ENCODE measurements around the gene TNS4.

Gene TNS4

DNA sequence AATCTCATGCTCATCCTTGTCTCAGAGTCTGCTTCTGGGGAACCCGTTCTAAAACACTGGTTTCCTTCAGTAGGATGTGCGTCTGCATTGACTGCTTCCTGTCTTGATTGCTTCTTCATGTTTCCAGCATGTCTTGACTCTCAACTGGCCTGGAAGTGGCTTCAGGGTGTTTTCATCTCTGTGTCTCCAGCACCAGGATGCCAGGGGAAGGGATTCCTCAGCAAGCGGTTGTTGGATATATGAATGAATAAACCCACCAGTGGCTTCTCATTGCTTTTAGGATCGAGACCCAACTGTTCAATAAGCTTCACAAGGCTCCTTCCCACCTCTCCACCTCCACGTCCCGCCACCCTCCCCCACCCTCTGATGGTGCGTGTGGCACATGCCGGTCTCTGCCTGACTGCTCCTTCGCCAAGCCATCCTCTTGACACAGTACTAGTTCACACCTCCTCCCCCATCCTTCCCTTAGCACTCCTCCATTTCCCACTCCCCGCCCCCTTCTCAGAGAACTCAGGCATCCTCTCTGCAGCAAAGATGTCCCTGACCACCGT lies 14.1 kb upstream of the TNS4 start:
- DNase-seq (ENCODE audit: low spot score) = no peak

- no peak for DNase-seq (ENCODE audit: low spot score)
Measured at GRCh38 chr17:40515011-40515410, 13.6 kb upstream of the TNS4 start.

DNA sequence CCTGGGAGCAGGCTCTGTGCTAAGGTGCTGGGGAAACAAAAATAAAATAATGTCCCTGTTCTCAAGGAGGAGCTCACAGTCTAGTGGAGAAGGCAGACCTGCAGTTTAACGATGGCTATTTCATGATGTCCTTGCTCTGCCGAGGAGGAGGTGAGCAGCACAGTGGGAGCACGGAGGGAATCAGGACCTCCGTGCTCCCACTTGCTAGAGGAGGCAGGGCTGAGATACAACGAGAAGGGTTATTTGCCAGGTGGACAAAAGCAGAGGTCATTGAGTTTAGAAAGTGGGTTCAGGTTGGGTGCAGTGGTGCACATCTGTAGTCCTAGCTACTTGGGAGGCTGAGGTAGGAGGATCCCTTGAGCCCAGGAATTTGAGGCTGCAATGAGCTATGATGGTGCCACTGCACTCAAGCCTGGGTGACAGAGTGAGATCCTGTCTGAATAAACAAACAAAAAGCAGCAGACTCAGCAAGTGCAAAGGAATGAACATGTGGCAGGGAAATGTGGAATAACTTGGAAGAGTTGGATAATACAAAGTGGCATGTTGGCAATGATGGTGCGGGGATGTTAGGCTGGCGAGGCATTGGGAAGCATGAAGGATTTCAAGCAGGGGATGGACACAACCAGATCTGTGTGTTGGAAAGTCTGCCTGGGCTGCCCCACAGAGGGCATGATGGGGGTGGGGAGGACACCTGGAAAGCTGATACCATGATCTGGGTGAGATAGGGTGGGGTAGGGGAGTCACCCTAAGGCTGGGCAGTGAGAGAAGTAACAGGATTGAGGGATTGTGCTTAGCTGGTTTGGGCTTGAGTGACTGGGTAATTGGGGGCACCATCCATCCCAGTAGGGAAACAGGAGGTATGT lies 12.8 kb upstream of the TNS4 start:
- DNase-seq (ENCODE audit: low spot score) = no peak

GRCh38 chr17:40511667-40512220 lies 10.3 kb upstream of the TNS4 start:
- DNase-seq (ENCODE audit: low spot score) = no peak

DNA sequence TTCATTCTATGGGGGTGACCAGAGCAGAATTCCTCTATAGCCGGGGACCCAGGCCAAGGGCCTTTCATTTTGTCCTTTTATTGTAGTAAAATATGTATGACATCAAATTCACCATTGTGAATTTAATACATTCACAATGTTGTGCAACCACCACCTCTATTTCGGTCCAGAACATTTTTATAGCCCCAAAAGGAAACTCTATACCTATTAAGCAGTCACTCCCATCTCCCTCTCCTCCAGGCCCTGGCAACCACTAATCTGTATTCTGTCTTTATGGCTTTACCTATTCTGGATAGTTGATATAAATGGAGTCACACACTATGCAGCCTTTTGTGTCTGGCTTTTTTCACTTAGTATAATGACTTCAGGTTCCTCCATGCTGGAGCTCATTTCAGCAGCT lies 9.7 kb upstream of the TNS4 start:
- DNase-seq (ENCODE audit: low spot score) = no peak

DNA sequence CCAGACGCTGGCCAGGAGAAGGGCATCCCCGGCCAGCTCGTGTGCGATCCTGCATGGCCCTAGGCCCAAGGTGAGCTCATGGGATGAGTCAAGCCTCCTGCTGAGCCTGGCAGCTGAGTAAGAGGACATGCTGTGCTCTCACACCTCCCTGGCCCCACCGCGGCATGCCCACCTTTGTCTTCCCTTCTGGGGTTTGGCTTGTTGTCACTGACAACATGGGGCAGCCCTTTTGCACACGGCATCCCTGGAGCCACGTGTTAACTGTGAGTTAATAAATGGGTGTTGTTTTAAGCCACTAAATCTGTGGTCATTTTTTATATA lies 8.9 kb upstream of the TNS4 start:
- DNase-seq (ENCODE audit: low spot score) = no peak

- DNase-seq (ENCODE audit: low spot score) = no peak
Measured at GRCh38 chr17:40509626-40510327, 8.4 kb upstream of the TNS4 start.

DNA sequence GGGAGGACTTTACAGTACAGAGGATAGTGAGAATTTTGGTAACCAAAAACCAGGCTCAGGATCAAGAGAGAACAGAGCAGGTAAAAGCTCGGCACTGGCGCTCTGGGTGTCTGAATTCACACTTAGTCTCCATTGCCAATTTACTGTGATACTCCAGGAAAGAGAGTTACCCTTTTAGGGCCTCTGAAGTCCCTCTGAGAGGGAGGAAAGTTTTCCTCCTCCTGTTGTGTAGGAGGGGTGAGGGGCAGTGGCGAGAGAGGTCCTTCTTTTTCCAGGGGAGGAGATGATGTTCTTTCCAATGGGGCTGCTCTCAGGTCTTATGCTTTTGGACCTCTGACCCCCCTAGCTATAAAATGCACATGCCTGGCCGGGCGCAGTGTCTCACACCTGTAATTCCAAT lies 5.4 kb upstream of the TNS4 start:
- no peak for DNase-seq (ENCODE audit: low spot score)

GRCh38 chr17:40503154-40503553 lies 1.7 kb upstream of the TNS4 start:
- no peak for DNase-seq (ENCODE audit: low spot score)

GRCh38 chr17:40502716-40503115 lies 1.3 kb upstream of the TNS4 start:
- no peak for DNase-seq (ENCODE audit: low spot score)

- no peak for DNase-seq (ENCODE audit: low spot score)
Measured at GRCh38 chr17:40500709-40501108, 714 bp downstream of the TNS4 start.

DNA sequence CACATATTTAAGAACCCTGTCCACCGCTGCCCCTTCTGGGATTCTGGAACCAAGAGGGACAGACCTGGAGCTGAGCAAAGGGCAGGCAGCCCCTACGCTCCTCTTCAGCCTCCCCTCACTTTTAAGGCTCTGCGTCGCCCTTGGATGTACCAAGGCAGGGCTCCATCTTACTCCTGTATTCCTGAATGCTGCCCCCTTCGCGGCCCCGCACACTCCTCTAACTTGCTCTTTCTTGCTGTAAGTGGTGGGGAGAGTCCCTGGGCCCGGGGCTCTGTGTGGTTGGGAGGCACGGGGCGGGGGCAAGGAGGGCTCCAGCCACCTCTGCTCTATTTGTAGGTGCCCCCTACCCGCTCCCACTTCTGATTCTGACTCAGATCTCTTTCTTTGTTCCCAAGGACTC lies 1.2 kb downstream of the TNS4 start:
- DNase-seq (ENCODE audit: low spot score) = no peak

DNA sequence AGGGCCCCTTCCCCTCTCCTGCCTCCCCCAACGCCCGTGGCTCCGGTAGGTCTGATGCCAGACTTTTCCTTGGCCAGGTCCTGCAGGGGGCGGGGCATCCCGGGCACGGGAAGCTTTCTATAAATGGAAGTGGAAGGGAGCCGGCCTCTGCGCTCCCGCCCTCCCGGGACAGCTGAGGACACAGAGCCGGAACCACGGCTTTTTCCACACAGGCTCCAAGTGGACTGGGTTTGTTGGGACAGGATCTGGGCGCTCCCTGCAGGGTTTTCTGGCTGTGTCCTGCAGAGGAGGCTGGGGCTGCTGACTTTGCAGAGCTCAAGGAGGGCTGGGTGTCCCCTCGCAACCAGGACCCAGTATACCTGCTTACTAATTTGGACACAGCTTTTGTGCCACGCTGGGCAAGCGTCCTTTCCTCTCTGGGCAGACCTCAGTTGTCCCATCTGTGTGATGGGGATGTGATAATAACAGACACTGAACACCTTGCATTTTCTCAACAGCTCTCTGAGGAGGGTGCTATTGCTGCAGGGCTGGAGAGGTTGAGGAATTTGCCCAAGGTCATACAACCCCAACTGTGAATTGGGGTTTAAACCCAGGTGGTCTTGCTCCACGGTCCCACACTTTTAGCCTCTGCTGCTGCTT lies 1.8 kb downstream of the TNS4 start:
- no peak for DNase-seq (ENCODE audit: low spot score)

GRCh38 chr17:40498281-40499084 lies 2.9 kb downstream of the TNS4 start:
- DNase-seq (ENCODE audit: low spot score) = no peak

GRCh38 chr17:40497695-40498094 lies 3.7 kb downstream of the TNS4 start:
- DNase-seq (ENCODE audit: low spot score) = no peak

DNA sequence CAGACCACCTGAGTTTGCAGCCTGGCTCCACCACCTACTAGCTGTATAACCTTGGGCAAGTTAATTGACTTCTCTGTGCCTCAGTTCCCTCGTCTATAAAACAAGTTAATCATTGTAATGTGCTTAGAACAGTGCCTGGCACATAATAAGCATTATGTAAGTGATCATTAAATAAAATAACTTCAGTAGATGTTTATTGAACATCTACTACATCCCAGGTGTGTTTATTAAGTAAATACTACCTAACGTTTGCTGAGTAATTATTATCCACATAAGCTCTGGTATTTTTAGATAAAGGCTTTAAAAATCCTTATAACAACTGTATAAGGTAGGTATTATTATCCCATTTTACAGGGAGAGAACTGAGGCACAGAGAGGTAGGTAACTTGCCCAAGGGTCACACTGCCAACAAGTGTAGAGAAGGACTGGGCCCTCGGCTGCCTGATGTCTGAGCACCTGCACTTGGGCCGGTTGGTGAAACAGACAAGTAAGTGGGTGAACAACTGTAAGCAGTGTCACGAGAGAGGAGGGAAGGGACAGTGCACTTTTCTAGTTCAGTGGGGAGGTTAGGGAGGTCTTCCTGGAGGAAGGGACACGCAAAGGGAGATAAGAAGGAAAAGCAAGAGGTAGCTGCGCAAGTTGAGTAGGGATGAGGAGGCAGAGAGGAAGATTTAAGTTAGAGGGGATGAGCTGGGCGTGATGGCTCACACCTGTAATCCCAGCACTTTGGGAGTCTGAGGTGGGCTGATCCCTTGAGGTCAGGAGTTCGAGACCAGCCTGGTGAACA lies 4.6 kb downstream of the TNS4 start:
- no peak for DNase-seq (ENCODE audit: low spot score)

- no peak for DNase-seq (ENCODE audit: low spot score)
Measured at GRCh38 chr17:40496170-40496569, 5.3 kb downstream of the TNS4 start.

GRCh38 chr17:40495140-40495539 lies 6.3 kb downstream of the TNS4 start:
- DNase-seq (ENCODE audit: low spot score) = no peak

DNA sequence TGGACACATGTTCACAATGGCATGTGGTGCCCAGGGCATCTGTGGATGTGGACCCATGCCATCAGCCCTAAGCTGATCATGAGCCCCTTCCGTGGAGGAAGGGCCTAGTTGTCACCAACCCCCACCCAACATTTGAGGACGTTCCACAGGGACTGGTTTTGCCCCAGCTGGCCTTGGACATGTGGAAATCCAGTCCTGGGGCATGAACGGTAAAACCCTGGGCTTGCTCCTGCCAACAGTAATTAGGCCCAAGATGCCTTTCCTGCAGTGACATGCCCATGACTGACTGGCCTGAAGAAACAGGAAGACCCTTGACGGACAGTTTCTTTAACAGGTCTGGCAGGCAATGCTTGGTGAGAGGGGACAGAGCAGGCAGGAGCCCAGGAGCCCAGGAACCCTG lies 7.7 kb downstream of the TNS4 start:
- no peak for DNase-seq (ENCODE audit: low spot score)

DNA sequence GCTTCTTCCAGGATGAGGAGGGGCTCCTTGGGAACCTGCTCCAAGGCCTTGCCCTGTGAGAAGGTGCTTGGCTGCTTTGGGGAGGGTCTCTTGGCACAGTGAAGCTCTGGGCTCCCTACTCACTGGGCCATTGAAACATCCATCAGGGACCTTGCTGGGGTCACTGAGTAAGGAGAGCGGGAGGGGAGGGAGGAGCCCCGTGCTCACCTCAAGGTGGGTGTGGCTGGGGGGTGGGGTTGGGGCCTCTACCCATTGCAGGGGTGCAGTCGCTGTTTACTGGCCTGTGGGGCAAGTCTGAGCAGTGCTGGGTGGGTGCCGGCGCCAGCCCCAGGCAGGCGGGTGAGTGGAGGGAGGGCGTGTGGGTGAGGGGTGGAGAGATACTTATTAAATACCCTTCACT lies 9.9 kb downstream of the TNS4 start:
- DNase-seq (ENCODE audit: low spot score) = no peak

DNA sequence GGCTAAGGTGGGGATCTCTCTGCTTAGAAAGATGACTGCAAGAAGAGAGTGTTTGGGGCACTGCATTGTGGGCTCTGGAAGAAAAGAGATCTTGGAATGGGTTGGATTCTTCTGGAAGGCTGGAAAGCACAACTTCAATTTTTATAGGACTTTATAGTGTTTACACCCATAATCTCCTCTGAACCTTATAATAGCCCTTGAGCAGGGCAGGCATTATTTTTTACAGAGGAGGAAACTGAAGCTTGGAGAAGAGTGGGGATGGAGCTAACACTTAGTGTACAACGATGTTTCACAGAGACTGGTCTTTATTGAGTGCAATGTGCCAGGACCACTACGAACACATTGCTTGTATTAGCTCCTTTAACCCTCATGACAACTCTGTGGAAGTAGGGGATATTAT lies 10.4 kb downstream of the TNS4 start:
- DNase-seq (ENCODE audit: low spot score) = no peak

Measured in NAMALWA (cell line).